ENCODE results near the gene ATP6V1A.
A peak's percentile ranks its signal among the peaks of the same experiment; 100 is the strongest.

ATP6V1A gene

DNA sequence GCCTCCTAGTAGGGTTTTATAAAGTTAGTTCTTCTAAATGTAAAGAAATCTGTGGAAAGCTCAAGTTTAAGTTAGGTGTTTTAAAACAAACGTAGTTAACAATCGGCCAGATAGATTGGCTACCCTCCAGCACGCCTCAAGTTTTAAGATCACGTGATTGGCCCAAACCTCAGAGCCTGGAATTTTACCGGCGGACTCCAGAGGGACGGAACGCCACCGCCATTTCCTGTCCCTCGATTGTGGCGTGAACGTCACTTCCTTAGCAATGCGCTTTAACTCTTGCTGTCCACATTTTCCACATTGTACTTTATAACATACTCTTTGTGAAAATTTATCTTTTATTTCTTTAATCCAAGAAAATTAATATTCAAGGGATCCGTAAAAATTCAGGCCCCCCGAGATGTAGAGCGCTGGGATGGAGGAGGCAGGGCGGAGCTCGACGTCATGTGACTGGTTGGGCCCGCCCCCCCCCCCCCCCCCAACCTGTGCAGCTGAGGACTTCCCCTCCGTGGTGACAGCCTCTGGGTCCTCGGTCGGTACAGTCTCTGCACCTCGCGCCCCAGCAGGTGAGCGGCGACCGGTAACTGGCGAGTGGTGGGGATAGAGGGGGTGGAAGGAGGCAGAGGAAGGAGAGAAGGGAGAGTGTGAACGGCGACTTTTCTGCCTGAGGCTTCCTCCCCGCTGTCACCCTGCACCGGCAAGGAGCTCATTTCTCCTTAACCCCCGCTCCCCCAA is at the start of gene ATP6V1A:
Gene ATP6V1A, plus strand, starts transcription at position 488 of the 735 bp plus-strand sequence. CDS start 31,719 bp downstream, outside the sequence.
- peak; percentile 88 to 95 for DNase-seq

DNA sequence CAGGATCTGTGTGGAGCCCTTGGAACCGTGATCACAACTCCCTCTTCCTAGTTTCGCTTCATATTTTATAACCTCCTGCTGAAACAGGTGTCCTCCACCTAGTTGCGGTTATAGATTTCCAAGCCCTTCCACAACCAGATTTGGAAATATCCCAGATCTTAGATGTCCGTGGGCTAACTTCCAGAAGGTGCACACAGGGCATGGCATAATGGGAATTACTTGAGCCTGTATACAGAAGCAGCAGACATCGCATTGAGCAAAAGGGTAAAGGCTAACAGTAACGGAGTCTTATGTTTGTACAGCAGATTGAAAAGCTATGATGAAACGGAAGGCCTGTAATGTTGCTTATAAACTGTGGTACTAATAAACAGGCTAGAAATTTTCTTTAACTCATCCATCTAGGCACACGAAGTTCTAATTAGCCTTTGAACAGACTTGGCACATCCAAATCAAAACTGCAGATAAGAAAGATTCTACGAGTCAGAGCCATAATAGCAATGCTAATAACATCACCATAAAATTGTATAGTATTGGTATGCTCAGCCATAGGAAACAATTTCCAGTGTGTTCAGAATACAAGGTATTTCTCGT is 49.2 kb upstream of the ATP6V1A start:
- DNase-seq, result no peak

DNA sequence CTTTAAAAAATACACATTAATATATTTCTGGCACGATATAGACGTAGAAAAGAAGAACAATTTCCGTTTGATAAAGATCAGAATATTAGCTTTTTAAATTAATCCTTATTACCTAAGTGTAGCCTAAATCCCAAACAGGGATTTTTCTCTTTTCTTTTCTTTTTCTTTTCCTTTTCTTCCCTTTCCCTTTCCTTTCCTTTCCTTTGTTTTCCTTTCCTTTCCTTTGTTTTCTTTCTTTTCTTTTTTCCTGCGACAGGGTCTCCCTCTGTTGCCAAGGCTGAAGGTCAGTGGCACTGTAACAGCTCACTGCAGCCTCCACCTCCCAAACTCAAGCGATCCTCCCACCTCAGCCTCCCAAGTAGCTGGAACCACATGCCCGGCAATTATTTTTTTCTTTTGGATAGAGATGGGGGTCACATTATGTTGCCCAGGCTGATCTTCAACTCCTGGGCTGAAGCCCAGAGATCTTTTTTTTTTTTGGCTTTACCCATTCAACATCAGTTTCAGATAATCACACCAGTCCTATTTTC is 48.6 kb upstream of the ATP6V1A start:
- DNase-seq, result no peak

DNA sequence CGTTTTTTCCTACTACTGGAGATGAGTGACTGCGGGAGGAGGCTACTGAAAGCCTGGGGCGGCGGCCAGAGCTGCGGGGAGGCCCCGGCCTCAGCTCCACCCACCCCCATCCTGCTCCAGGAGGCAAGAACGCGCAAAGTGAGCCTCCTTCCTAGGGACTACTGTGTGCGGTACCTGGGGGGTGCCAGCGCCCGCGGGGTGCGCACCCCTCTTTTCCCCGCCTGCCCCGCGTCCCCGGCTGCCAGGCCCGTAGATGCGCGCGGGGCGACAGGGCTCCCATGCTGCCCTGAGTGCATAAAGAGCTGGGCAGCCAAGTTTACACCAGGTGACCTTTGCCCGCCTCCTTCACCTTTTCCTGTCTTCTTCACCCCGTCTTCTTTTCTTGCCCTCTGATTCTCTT is 47.9 kb upstream of the ATP6V1A start:
- DNase-seq, result no peak

DNA sequence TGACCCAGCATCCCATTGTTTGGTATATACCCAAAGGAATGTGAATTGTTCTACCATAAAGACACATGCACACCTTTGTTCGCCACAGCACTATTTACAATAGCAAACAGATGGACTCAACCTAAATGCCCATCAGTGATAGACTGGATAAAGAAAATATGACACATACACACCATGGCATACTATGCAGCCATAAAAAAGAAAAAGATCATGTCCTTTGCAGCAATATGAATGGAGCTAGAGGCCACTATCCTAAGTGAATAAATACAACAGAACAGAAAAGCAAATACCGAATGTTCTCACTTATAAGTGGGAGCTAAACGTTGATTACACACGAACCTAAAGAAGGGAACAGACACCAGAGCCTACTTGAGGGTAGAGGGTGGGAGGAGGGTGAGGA is 39.0 kb upstream of the ATP6V1A start:
- DNase-seq, result no peak

DNA sequence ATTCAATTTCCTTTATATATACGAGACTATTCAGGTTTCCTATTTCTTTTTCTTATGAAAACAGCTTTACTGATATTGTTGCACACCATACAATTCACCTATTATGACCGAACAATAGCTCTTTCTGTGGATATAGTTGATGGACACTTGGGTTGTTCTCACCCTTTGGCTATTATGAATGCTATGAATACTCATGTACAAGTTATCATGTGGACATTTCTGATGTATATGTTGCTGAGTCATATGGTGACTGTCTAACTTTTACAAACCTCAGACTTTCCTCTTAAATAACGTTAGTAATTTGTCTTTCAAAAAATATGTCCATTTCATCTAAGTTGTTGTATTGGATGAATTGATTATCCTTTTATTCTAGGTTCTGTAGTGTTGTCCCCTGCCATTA is 34.7 kb upstream of the ATP6V1A start:
- no peak for DNase-seq

DNA sequence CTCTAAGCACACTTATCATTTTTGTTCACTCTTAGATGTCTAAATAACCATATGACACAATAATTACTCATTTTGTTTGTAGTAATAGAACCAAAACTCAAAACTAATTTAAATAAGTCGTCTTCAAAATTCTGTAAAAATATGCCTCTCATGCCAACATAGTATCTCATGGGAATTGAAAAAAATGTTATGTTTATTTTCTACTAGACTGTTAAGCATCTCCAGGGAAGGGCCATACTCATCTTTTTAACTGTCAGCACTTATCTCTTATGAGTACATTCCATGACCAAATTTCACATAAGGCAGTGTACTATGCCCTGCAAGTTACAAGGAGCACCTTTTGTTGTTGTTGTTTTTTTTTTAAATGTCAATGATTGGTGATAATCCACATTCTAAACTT is 32.1 kb upstream of the ATP6V1A start:
- DNase-seq, result no peak

DNA sequence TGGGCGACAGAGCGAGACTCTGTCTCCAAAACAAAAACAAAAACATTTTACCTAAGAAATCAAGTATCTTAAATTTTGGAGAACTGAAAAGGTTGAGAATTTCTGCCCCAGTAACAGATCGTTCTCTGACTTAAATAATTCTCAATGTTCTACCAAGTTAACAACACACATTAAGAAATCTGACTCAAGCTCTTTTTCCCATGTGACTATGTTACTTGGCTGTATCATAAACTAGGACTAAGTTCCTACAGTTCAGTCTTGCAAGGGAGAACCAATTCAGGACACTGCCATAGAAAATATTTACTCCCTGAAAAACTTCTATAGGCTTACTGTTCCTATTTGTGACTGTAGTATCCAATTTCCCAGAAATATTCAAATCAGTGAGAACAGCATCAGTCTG is 29.5 kb upstream of the ATP6V1A start:
- no peak for DNase-seq

DNA sequence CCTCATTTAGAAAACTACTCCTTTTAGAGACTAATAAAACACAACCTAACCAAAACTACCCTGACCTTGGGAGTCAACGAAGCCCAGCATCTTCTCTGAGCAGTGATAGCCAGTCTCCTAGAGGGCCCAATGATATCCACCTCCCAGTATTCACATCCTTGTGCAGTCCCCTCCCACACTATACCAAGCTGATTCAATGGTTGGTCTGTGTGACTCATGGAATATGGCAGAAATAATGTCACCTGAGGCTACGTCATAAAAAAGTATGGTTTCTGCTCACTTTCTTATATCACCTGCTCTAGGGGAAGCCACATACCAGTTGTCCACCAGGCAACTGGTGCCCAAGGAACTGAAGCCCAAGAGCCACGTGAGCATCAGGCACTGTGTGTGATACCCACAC is 29.0 kb upstream of the ATP6V1A start:
- DNase-seq, result no peak

DNA sequence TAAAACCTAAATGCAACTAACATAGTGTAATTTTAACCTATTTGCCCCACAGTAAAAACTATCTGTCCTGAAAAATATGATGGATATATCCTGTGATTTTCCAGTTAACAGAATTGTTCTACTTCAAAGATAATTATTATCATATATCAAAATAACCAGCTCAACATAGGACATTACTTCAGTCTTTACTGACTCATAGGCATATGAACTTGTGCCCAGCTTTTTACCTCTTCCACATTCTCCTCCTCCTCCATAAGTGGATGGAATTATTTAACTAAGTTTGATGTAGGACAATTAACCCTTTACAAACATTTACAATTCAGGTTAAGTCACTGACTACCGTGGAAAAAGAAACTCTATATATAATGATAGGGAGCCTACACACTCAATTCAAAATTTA is 27.5 kb upstream of the ATP6V1A start:
- no peak for DNase-seq

DNA sequence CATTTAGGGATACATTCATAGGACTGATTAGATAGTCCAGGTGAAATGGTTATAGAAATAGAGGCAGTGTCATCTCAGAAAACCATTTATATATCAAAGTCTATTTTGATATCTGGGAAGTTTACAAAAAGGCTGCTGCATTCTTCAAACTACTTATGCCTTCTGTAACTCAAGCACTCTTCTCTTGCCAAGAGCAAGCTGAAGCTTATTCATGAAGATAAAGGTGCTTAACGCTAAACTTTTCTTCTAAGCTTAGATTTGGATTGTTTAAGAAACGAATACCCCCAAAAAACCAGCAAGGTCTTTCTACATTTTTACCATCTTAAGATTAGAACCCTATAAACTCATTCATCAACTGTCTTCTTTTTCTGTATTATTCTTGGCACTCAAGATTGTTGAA is 27.1 kb upstream of the ATP6V1A start:
- DNase-seq, result no peak

DNA sequence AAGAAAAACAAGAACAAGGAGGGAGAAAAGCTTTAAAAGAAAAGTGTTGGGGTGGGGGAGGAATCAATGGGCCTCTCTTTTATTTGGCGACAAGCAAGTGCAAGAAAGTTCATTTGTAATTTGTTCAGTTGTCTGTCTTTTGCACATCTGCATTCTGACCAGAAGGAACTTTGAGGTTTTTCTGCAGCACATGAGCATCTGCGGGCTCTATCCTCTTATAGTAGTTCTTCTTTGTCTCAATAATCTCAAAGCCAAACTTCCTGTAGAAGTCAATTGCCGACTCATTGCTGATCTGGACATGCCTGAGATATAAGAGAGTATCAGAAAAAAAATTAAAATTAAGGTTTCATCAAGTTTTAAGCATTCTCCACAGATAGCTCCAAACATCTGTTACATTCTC is 25.2 kb upstream of the ATP6V1A start:
- no peak for DNase-seq

DNA sequence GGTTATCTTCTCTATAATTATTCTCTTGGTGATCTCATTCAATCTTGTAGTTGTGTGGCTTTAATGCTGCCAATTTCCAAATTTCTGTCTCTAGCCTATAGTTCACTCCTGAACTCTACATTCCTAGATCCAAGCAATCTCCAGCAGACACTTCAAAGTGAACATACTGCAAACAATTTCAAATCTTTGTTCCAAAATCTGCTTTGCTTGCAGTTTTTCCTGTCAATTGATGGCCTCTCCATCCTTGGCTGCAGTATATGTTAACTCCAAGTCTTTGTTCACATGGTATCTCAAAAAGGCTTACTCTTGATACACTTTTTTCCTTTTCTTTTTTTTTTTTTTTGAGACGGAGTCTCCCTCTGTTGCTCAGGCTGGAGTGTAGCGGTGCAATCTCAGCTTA is 18.2 kb upstream of the ATP6V1A start:
- DNase-seq, result no peak

DNA sequence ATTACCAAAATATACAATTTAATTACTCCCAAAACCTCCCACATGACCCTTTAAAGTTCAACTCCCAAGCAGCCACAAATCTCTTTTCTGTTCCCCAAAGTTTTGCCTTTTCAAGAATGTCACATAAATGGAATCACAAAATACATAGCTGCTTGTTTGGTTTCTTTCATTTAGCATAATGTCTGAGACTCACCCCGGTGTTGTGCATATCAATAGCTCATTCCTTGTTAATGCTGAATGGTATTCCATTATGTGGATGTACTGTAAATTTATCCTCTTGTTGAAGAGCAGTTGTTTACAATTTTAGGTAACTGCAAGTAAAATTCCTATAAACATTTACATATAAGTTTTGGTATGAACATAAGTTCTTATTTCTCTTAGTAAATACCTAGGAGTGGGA is 16.3 kb upstream of the ATP6V1A start:
- DNase-seq, result no peak

DNA sequence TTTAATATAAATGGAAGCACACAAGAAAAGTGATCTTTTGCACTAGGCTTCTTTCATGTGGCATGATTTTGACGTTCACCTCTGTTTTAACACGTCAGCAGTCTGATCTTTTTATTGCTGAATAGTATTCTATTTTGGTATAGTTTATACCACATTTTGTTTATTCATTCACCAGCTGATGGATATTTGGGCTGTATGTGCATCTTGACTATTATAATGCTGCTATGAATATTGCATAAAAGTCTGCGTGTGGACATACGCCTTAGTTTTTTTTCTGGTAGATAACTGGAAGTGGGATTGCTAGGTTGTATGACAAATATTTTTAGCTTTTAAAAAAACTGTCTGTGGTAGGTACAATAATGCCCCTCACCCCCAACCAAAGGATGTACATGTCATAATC is 15.1 kb upstream of the ATP6V1A start:
- DNase-seq, result no peak

DNA sequence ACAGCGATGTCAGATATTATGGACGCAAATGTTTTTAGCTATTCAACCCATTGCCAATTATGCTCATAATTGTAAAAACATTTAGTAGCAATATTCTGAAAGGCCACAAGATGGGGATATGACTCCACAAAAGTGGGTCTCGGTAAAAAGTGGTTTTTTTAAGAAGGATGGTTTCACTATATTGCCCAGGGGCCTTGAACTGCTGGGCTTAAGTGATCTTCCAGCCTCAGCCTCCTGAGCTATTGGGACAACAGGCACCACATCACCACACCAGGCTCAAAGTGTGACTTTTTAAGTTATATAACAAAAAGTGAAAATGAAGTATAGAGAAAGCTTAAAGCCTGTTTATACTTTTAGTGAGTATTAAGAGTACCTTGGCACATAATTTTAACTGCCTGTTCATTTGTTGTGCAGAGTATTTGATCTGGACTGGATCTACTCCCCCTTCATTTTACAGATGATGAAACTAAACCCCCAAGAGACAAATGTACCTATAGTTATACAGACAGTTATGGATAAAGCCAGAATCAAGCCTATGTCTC is 10.2 kb upstream of the ATP6V1A start:
- peak; percentile 35 to 62 for DNase-seq

DNA sequence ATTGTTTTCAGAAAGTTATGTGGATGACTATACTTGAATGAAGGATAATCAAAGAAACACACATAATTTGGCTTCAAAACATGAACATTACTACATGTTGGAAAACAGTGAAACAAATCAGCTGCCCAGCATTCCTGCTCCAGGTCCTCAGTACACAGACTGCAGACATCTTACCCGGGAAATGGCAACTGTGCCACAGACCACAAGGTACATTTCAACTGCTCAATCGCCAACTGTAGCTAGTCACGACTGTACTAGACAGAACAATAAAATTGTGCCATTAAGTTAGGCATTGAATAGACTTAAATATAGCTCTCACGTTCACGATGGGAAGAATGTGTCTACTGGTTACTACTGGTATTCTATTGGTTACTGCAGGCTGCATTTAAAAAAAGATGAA is 5.7 kb upstream of the ATP6V1A start:
- no peak for DNase-seq

DNA sequence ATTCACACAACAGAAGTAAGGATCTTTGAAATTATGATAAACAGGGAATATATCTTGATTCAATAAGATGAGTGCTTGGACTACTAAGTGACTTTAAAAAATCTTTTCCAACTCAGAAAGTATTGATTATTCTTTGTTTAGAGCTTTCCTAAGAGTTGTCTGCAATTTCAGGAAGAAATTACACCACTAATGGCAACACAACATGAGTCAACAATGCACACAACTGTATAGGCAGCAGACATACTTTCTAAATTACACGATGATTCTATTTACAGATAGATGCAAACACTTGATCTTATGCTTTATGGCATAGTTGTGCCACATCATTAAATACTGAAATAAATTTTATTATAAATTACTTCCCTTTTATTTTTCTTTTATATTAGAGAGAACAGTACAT is 5.2 kb upstream of the ATP6V1A start:
- DNase-seq, result no peak

DNA sequence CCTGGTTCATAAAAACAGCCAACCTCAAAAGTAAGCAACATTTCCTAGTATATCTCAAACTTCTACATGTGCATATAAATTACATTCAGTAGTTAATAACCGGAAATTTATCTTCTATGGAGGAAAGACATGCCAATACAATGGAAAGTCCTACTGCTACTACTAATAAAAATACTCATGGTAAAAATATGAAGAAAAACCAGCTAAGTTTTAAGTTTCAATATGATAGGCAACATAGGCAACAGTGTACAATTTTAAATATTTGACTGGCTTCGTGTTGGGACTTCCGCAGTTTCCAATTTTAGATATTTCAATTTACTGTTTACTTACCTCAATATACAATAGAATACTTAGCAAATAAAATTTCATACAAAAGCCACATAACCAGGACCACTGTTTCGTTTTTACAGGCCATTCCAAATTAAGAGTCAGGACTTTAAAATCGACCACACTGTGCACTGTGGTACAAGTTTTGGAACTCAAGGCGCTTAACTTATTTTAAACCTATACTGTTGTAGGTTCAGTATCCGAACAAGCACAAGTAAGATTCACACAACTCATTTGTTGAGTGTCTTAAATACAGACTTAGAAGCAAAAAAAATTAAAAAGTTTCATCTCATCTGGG is 3.7 kb upstream of the ATP6V1A start:
- no peak for DNase-seq

DNA sequence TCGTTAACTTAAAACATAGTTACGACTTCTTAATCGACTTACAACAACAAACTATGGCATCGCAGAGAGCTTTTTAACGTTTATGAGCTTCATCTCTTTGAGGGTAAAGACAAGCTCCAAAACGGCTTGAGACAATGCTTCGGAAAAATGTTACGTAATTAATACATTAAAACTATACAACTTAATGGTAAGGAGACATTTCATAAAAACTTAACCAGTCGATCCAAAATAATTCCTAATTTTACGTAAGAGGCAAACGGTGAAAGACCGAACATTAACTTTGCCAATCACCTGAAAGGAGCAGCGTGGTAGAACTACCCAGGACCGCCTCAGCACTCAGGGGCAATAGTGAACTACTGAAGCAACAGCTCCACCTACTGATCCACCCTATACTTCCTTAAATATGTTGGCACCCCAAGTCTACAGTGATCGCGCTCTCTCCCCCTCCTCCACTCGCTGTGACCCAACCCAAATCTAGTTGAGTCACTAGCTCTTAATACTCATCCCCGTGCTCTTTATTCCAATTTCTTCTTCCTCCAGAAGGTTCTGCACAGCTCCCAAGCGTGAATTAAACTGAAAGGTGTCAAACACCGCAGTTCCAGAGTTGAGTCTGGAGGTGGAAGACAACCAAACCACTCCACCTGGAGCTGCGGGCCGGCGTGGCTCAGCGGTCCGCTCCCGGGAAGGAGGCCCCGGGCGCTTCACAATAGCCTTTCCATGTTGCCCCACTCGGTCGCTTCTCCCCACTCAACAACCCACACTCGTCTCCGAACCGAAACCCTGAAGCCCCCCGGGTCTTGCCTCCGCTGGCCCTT is 1.7 kb upstream of the ATP6V1A start:
- peak; percentile 41 to 84 for DNase-seq

DNA sequence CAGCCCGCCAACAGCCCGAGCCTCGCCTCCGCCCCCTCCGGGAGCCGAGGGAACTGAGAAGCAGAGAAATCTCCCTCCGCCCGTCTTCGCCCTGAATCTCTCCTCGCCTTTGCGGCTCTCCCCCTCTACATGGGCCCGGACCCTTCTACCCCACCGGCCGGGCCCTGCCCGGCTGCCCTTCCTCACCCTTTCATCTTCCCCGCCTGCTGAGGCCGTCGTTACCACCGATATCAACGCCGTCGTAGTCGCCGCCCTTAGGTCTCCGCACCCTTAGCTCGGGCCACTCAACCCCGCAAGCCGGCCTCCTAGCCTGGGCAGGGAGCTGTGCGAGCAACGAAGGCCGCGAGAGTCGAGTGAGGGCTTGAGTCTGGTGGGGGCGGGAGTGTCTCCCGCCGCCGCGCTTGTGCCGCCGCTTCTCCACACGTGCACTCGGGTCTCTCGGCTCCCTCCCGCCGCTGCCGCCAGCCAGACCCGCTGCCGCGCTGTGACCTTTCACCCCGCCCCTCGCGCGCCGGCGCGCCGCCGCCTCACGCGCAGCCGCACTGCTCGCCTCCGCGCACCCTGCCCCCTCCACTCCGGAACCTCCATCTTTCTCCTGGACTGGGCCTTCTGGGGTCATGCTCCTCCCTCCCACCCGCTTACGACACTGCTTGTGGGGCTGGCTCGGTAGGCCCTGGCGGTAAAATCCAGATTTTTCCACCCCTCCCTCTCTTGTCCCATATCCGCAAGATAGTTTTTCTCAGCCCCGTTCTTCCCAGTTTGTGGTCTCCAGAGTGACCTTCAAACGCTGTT is 883 bp upstream of the ATP6V1A start, which contains the start of gene NAA50:
Gene NAA50, minus strand, starts transcription at position 494 of the 792 bp plus-strand sequence. Its CDS starts 300 bp downstream, at position 194.
- DNase-seq, result peak; percentile 87

Data from NCI-H2081 (cell line).